OCI-LY3 (cell line): ENCODE results near the gene ARHGAP24.

Source experiments
- H2AFZ ChIP-seq: fragments of 200-600, 300-600 bp; shearing (Covaris generic); 2 replicates; pipeline ENCODE4 v1.6.0; 2014; ENCODE audit warnings: antibody characterized with exemption, low read depth, low read length
- H3K27ac ChIP-seq: fragments of 200-600, 300-600 bp; sonication (generic); 2 replicates; pipeline ENCODE4 v1.5.1; 2014; ENCODE audit warnings: mild to moderate bottlenecking, low read length, moderate library complexity, mixed read lengths
- H3K27me3 ChIP-seq: fragments of 200-600, 300-600 bp; sonication (generic); 2 replicates; pipeline ENCODE4 v1.6.1; 2014; ENCODE audit warnings: low read depth, low read length, mixed read lengths
- H3K36me3 ChIP-seq: fragments of 200-600, 300-600 bp; sonication (generic); replicated peaks from 2 replicates; pipeline ENCODE3; 2014; ENCODE audit warnings: low read depth, low read length, mixed read lengths
- H3K4me1 ChIP-seq: fragments of 300-600, 200-600 bp; sonication (generic); 2 replicates; pipeline ENCODE4 v1.6.1; 2014; ENCODE audit warnings: low read length, mixed read lengths
- H3K4me2 ChIP-seq: fragments of 200-600, 300-600 bp; sonication (generic); 2 replicates; pipeline ENCODE4 v1.6.1; 2014; ENCODE audit warnings: low read length, mixed read lengths
- H3K4me3 ChIP-seq: fragments of 300-600, 200-600 bp; sonication (generic); 2 replicates; pipeline ENCODE4 v1.5.1; 2014; ENCODE audit warnings: antibody characterized with exemption, mild to moderate bottlenecking, low read length, moderate library complexity
- H3K79me2 ChIP-seq: fragments of 300-600, 200-600 bp; shearing (Covaris generic); 2 replicates; pipeline ENCODE4 v1.6.1; 2014; ENCODE audit warnings: mild to moderate bottlenecking, low read length, mixed read lengths
- H3K9ac ChIP-seq: fragments of 300-600, 200-600 bp; shearing (Covaris generic); 2 replicates; pipeline ENCODE4 v1.6.0; 2014; ENCODE audit warnings: mild to moderate bottlenecking, low read length, moderate library complexity
- H3K9me3 ChIP-seq: fragments of 200-600, 300-600 bp; shearing (Covaris generic); 2 replicates; pipeline ENCODE4 v1.6.1; 2014; ENCODE audit warnings: low read length, mixed read lengths; ENCODE audit not compliant: insufficient read depth
- H4K20me1 ChIP-seq: fragments of 200-600, 300-600 bp; sonication (generic); 2 replicates; pipeline ENCODE4 v1.6.1; 2016; ENCODE audit warnings: low read length, mixed read lengths; ENCODE audit not compliant: insufficient read depth
- CTCF ChIP-seq: fragments of 200-600, 300-600 bp; sonication (generic); IDR thresholded peaks from 2 replicates; pipeline ENCODE4 v1.5.1; 2014; ENCODE audit warnings: antibody characterized with exemption, low read length, low read depth
- EZH2phosphoT487 ChIP-seq: fragments of 200-600 bp; shearing (Covaris generic); IDR thresholded peaks from 2 replicates; pipeline ENCODE4 v1.6.1; 2018; ENCODE audit warnings: antibody characterized with exemption, mixed run types, low read depth

Gene ARHGAP24

GRCh38 chr4:86048426-86048825 lies 573.5 kb downstream of the ARHGAP24 start:
- Histone ChIP-seq H4K20me1 (no peaks in the 10 kb centered on the region), H3K36me3 (no peaks in the 10 kb centered on the region), H3K4me3 (no peak overlapping the region), H3K9ac (no peak overlapping the region), H3K27me3 (no peaks in the 10 kb centered on the region), H2AFZ (no peak overlapping the region), H3K79me2 (no peaks in the 10 kb centered on the region), H3K27ac (no peak overlapping the region), H3K4me1 (peaks cover 5% of the 10 kb centered on the region), H3K9me3 (no peaks in the 10 kb centered on the region), H3K4me2 (no peak overlapping the region)
- TF ChIP-seq CTCF (no peak), EZH2phosphoT487 (no peak)

- Histone ChIP-seq H3K79me2 (no peaks in the 10 kb centered on the region), H3K27ac (no peak overlapping the region), H3K9me3 (no peaks in the 10 kb centered on the region), H3K9ac (no peak overlapping the region), H3K4me3 (no peak overlapping the region), H4K20me1 (no peaks in the 10 kb centered on the region), H3K4me1 (0 out of 2 replicates have a peak, but pooled peaks cover under 1% of the 10 kb centered on the region), H3K36me3 (no peaks in the 10 kb centered on the region), H3K4me2 (no peak overlapping the region), H3K27me3 (no peaks in the 10 kb centered on the region), H2AFZ (no peak overlapping the region)
- no peak for TF ChIP-seq CTCF
- no peak for TF ChIP-seq EZH2phosphoT487
These were observed 575.5 kb downstream of the ARHGAP24 start for GRCh38 chr4:86050496-86050895.
